OCI-LY7 (cell line): ENCODE data around the gene KDM1B.

Source experiments
- CTCF ChIP-seq: fragments of 200-600 bp; sonication (generic); conservative IDR thresholded peaks from 2 replicates; pipeline ENCODE4 v1.5.1; 2014; ENCODE audit warnings: mild to moderate bottlenecking, antibody characterized with exemption, low read length, moderate library complexity, mixed read lengths
- EZH2phosphoT487 ChIP-seq: fragments of 200-600 bp; sonication (generic); IDR thresholded peaks from 2 replicates; pipeline ENCODE4 v1.6.1; 2018; ENCODE audit warnings: low read depth, borderline replicate concordance, mild to moderate bottlenecking, mixed run types, antibody characterized with exemption, low read length, moderate library complexity, mixed read lengths

DNA sequence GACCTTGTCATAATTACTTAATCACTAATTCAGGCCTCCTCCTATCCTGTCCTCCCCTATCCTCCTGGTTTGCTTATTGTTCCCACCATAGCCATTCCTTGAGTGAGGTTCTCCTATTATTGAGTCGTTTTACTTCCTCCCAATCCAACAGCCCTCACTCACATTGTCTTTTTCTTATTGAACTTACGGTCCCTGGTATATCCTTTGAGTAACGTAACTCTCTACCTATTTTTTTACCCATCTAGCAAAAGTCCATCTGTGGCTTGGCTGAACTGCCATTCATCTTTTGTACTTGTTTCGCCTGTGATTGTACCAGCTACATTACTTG, 66.0 kb downstream of the KDM1B start:
- TF ChIP-seq CTCF (no peak), EZH2phosphoT487 (no peak)
